SK-N-SH (cell line): ENCODE results near the gene NAA30. TPM values are rescaled to one million over a fixed set of nuclear protein-coding genes. Genes with fewer than 3 reads are reported as not detected.

Source experiments
- CTCF ChIA-PET: fragments of 300-600, 350-600 bp; formaldehyde crosslinking; extraction: SDS; loops from one replicate; lab custom pipeline; 2021; lab: Yijun Ruan, JAX
- POLR2A ChIA-PET: fragments of 350-600 bp; sonication (Branson Sonifier 250); formaldehyde crosslinking; extraction: SDS; loops from one replicate; lab custom pipeline; 2020; ENCODE audit warnings: antibody characterized with exemption, inconsistent platforms; lab: Yijun Ruan, JAX
- DNase-seq: peaks from one replicate; pipeline ENCODE4 v3.0.0; 2012
- H2AFZ ChIP-seq: fragments of 200-600 bp; sonication (generic); 2 replicates; pipeline ENCODE4 v1.8.1; 2016; ENCODE audit warnings: antibody characterized with exemption, mild to moderate bottlenecking, low read depth
- H3F3A ChIP-seq: fragments of 200-600 bp; sonication (generic); replicated peaks from 2 replicates; pipeline ENCODE3; 2016; ENCODE audit warnings: antibody characterized with exemption, mild to moderate bottlenecking; ENCODE audit not compliant: insufficient read depth
- H3K27ac ChIP-seq, 2 experiments: fragments of 200-500 bp in 1 of 2; fragments of 200-600 bp in 1 of 2; sonication (Bioruptor generic) in 1 of 2; sonication (generic), shearing (Covaris generic) in 1 of 2; 2 replicates each; pipeline versions ENCODE4 v1.5.1 to v1.6.1; 2014 to 2016; ENCODE audit warnings: low read depth in 2 of 2, inconsistent platforms in 1 of 2, low read length in 1 of 2, mild to moderate bottlenecking in 1 of 2, mixed read lengths in 1 of 2
- H3K27me3 ChIP-seq: fragments of 200-600 bp; sonication (generic), shearing (Covaris generic); 2 replicates; pipeline ENCODE4 v1.6.1; 2016; ENCODE audit warnings: mixed run types; ENCODE audit not compliant: insufficient read depth
- H3K36me3 ChIP-seq, 2 experiments: fragments of 200-500 bp in 1 of 2; fragments of 200-600 bp in 1 of 2; sonication (Bioruptor generic) in 1 of 2; sonication (generic) in 1 of 2; replicated peaks in 1 of 2; 2 replicates each; pipeline versions ENCODE3 to v1.5.1; 2014 to 2016; ENCODE audit warnings: low read length in 1 of 2, mild to moderate bottlenecking in 1 of 2; ENCODE audit not compliant: insufficient read depth in 2 of 2, control insufficient read depth in 1 of 2
- H3K4me1 ChIP-seq, 2 experiments: fragments of 200-500 bp in 1 of 2; fragments of 200-600 bp in 1 of 2; sonication (Bioruptor generic) in 1 of 2; sonication (generic), shearing (Covaris generic) in 1 of 2; 2 replicates each; pipeline versions ENCODE4 v1.5.1 to v1.6.1; 2014 to 2016; ENCODE audit warnings: low read depth in 1 of 2, low read length in 1 of 2, mixed run types in 1 of 2; ENCODE audit not compliant: insufficient read depth in 2 of 2, control insufficient read depth in 1 of 2
- H3K4me2 ChIP-seq: fragments of 200-600 bp; sonication (generic), shearing (Covaris generic); 2 replicates; pipeline ENCODE4 v1.6.1; 2017; ENCODE audit warnings: mixed run types
- H3K4me3 ChIP-seq, 2 experiments: fragments of 200-500 bp in 1 of 2; fragments of 200-600 bp in 1 of 2; sonication (Bioruptor generic) in 1 of 2; sonication (generic), shearing (Covaris generic) in 1 of 2; 2 replicates each; pipeline versions ENCODE4 v1.5.1 to v1.8.1; 2014 to 2016; ENCODE audit warnings: low read depth in 2 of 2, inconsistent platforms in 1 of 2, low read length in 1 of 2, mild to moderate bottlenecking in 1 of 2, mixed read lengths in 1 of 2, moderate library complexity in 1 of 2
- H3K79me2 ChIP-seq: fragments of 200-600 bp; sonication (generic); 2 replicates; pipeline ENCODE4 v1.8.1; 2017; ENCODE audit warnings: mild to moderate bottlenecking; ENCODE audit not compliant: insufficient read depth
- H3K9ac ChIP-seq: fragments of 200-600 bp; sonication (generic); 2 replicates; pipeline ENCODE4 v1.6.1; 2017; ENCODE audit warnings: mixed run types
- H3K9me2 ChIP-seq: fragments of 200-600 bp; sonication (generic); 2 replicates; pipeline ENCODE4 v1.6.1; 2017; ENCODE audit warnings: mixed run types
- H3K9me3 ChIP-seq: fragments of 200-600 bp; sonication (generic); 2 replicates; pipeline ENCODE4 v1.6.1; 2017; ENCODE audit warnings: mixed run types, mild to moderate bottlenecking, moderate library complexity
- H4K20me1 ChIP-seq: fragments of 200-600 bp; sonication (generic); 2 replicates; pipeline ENCODE4 v1.6.1; 2017; ENCODE audit warnings: mild to moderate bottlenecking, mixed run types; ENCODE audit not compliant: insufficient read depth
- CTCF ChIP-seq: fragments of 200-600 bp; sonication (generic); IDR thresholded peaks from 2 replicates; pipeline ENCODE4 v1.6.1; 2017; ENCODE audit warnings: antibody characterized with exemption, mild to moderate bottlenecking, moderate library complexity
- ELF1 ChIP-seq: IDR thresholded peaks from 2 replicates; pipeline ENCODE4 v1.4.0; 2012
- IRF3 ChIP-seq: fragments of 150-350 bp; IDR thresholded peaks from 2 replicates; pipeline ENCODE4 v1.6.1; 2016; ENCODE audit warnings: mild to moderate bottlenecking, low read depth, low read length
- MEF2A ChIP-seq: IDR thresholded peaks from 2 replicates; pipeline ENCODE4 v1.4.0; 2012; ENCODE audit warnings: low read depth, borderline replicate concordance
- MXI1 ChIP-seq: IDR thresholded peaks from 2 replicates; pipeline ENCODE4 v1.6.1; 2012; ENCODE audit warnings: mild to moderate bottlenecking, low read depth, low read length, improper control_type of control experiment
- NFIC ChIP-seq: IDR thresholded peaks from 2 replicates; pipeline ENCODE4 v1.4.0; 2012; ENCODE audit warnings: borderline replicate concordance
- PBX3 ChIP-seq: IDR thresholded peaks from 2 replicates; pipeline ENCODE4; 2012
- POLR2AphosphoS5 ChIP-seq: IDR thresholded peaks from 2 replicates; pipeline ENCODE4 v1.6.1; 2012; ENCODE audit warnings: low read depth, low read length
- RAD21 ChIP-seq: IDR thresholded peaks from 2 replicates; pipeline ENCODE4 v1.6.1; 2012; ENCODE audit warnings: mild to moderate bottlenecking, low read length
- RCOR1 ChIP-seq: fragments of 150-350 bp; IDR thresholded peaks from 2 replicates; pipeline ENCODE4 v1.6.1; 2017; ENCODE audit warnings: antibody characterized with exemption, low read length
- REST ChIP-seq: IDR thresholded peaks from 2 replicates; pipeline ENCODE4 v1.6.1; 2012; ENCODE audit warnings: mild to moderate bottlenecking, low read depth, low read length, moderate library complexity
- RXRA ChIP-seq: IDR thresholded peaks from 2 replicates; pipeline ENCODE4 v1.4.0; 2012; ENCODE audit warnings: low read depth, mild to moderate bottlenecking, borderline replicate concordance
- SIN3A ChIP-seq: IDR thresholded peaks from 2 replicates; pipeline ENCODE4 v1.6.1; 2012; ENCODE audit warnings: low read depth, mild to moderate bottlenecking, low read length, moderate library complexity, borderline replicate concordance
- TAF1 ChIP-seq: IDR thresholded peaks from 2 replicates; pipeline ENCODE4 v1.6.1; 2012; ENCODE audit warnings: low read depth, mild to moderate bottlenecking, low read length, moderate library complexity, borderline replicate concordance
- USF1 ChIP-seq: IDR thresholded peaks from 2 replicates; pipeline ENCODE4 v1.4.0; 2012; ENCODE audit warnings: low read depth, borderline replicate concordance
- YY1 ChIP-seq: IDR thresholded peaks from 2 replicates; pipeline ENCODE4 v1.4.0; 2012; ENCODE audit warnings: low read depth, mild to moderate bottlenecking
- ZBTB33 ChIP-seq: IDR thresholded peaks from 2 replicates; pipeline ENCODE4 v1.4.0; 2012; ENCODE audit warnings: low read depth, borderline replicate concordance
- WGBS: methylation state at CpG from one replicate; pipeline ENCODE4 v1.1.6; 2017; ENCODE audit warnings: low lambda C conversion rate; 5-methylcytosine and 5-hydroxymethylcytosine counted together
- polyA plus RNA-seq, 3 experiments: library from polyadenylated mRNA; depleted of rRNA; stranded (reverse); fragments of >200 nt; gene quantifications; 2 replicates each; pipeline ENCODE4 v1.2.3, GENCODE V29; 2012

Gene NAA30
- 3.0 and 4.3 TPM in 2 replicates for polyA plus RNA-seq (2012; rRNA removed)
- polyA plus RNA-seq (2012; cell fraction: cytosol; rRNA removed): 4.2 and 5.1 TPM in 2 replicates
- 1.4 and 3.0 TPM in 2 replicates for polyA plus RNA-seq (2012; cell fraction: nucleus; rRNA removed)

- peak within 1 kb of the TSS; percentile 88 to 91 for H3K4me3 ChIP-seq
- DNase-seq: peak; percentile 94
- TF ChIP-seq NFIC (no peak), ELF1 (0 out of 2 replicates have a peak, but pooled peaks have one; percentile 34), MXI1 (peak; percentile 67), TAF1 (peak; percentile 81), RAD21 (no peak), SIN3A (peak; percentile 71; the same call in 1 of the 2 replicates), ZBTB33 (no peak), REST (no peak), USF1 (no peak), CTCF (peak; percentile 13; the same call in 1 of the 2 replicates), MEF2A (no peak), RCOR1 (0 out of 2 replicates have a peak, but pooled peaks have one; percentile 21), POLR2AphosphoS5 (peak; percentile 75), RXRA (no peak), YY1 (0 out of 2 replicates have a peak, but pooled peaks have one; percentile 7), PBX3 (no peak), IRF3 (no peak)
- H3K27me3 ChIP-seq: no peaks in the 10 kb centered on the region
- no peaks in the 10 kb centered on the region for H3F3A ChIP-seq
- 3% methylated on average over 14 of the region's 62 CpGs for WGBS
- H2AFZ ChIP-seq: peak within 1 kb of the TSS; percentile 89
- ChIA-PET POLR2A (interaction anchor here (1.0 kb wide), 1 partner anchor 122 kb away, joined by 4 read pairs; the partner anchor contains the start of genes AP5M1 and EXOC5), CTCF (interaction anchor here (1.2 to 1.8 kb wide), 3 partner anchors 9 to 1953 kb away, joined by 3 to 6 read pairs (median 3); no protein-coding TSS in a partner anchor)
- H3K9ac ChIP-seq: peak within 1 kb of the TSS; percentile 78
- H4K20me1 ChIP-seq: peaks cover 36% of the 10 kb centered on the region
- peaks cover 44% of the 10 kb centered on the region for H3K79me2 ChIP-seq
- peak within 1 kb of the TSS; percentile 60 to 81; a peak in 3 of 4 replicates for H3K27ac ChIP-seq
- H3K4me1 ChIP-seq: peaks cover 9 to 20% of the 10 kb centered on the region in 2 experiments; a peak in 3 of 4 replicates
- H3K9me2 ChIP-seq: no peaks in the 10 kb centered on the region
- H3K36me3 ChIP-seq: peaks cover 14 to 23% of the 10 kb centered on the region in 2 experiments
- H3K4me2 ChIP-seq: peak within 1 kb of the TSS; percentile 94
- no peaks in the 10 kb centered on the region for H3K9me3 ChIP-seq
These were observed at the start of gene NAA30 for GRCh38 chr14:57390037-57390805. TSS of gene NAA30 (plus strand) at chr14:57390586. CDS start at chr14:57390958, 372 bp downstream.
